Measurements from ENCODE around the gene DNAAF8. TPM values are rescaled to one million over a fixed set of nuclear protein-coding genes. Genes with fewer than 3 reads are reported as not detected.

The DNAAF8 gene
- total and polyA plus RNA-seq, 4 donors = 4.3 to 11.3 (median 5.0) TPM

DNA sequence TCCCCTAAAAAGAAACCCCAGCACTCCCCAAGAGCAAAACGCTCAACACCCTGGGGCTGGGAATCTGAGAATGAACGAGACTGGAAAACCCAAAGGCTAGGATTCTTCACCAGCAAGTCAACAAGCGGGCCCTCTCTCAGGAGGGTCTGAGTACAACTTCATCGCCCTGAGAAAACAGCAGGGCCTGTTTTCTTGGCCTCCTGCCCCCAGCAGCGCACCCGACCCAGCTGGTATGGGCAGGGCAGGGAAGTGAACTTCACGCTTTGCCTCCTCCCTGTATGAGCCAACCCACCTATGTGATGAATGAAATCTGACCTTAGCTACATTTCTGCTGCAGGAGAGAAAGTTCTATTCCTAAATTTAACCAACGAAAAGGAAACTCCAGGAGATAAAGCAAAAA lies 29.8 kb upstream of the DNAAF8 start:
- no peaks in the 10 kb centered on the region for H3K9me3 ChIP-seq (ENCODE audit: control insufficient read depth in 4 of 4, insufficient read depth in 3 of 4, low read length in 3 of 4)
- H3K4me1 ChIP-seq (ENCODE audit: control insufficient read depth in 5 of 5, insufficient read depth in 5 of 5, low read length in 5 of 5) = no peaks in the 10 kb centered on the region
- H3K9ac ChIP-seq (ENCODE audit: insufficient read depth in 1 of 2, low read length in 2 of 2) = no peak overlapping the region
- H3K27ac ChIP-seq (ENCODE audit: low read depth in 1 of 2, low read length in 1 of 2) = no peak overlapping the region
- no peak for ATAC-seq (ENCODE audit: insufficient read depth, low FRiP score)
- peaks cover 9 to 39% (median 13%) of the 10 kb centered on the region in 4 donors for H3K36me3 ChIP-seq (ENCODE audit: control insufficient read depth in 4 of 4, insufficient read depth in 4 of 4, low read length in 4 of 4)
- DNase-seq = no peak
- no peak overlapping the region for H3K4me3 ChIP-seq
- TF ChIP-seq, protein P1, sequence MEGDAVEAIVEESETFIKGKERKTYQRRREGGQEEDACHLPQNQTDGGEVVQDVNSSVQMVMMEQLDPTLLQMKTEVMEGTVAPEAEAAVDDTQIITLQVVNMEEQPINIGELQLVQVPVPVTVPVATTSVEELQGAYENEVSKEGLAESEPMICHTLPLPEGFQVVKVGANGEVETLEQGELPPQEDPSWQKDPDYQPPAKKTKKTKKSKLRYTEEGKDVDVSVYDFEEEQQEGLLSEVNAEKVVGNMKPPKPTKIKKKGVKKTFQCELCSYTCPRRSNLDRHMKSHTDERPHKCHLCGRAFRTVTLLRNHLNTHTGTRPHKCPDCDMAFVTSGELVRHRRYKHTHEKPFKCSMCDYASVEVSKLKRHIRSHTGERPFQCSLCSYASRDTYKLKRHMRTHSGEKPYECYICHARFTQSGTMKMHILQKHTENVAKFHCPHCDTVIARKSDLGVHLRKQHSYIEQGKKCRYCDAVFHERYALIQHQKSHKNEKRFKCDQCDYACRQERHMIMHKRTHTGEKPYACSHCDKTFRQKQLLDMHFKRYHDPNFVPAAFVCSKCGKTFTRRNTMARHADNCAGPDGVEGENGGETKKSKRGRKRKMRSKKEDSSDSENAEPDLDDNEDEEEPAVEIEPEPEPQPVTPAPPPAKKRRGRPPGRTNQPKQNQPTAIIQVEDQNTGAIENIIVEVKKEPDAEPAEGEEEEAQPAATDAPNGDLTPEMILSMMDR (IDR thresholded peaks at IDR 0.05; ENCODE audit: control extremely low read depth, extremely low read depth) = no peak
- no peaks in the 10 kb centered on the region for H3K27me3 ChIP-seq (ENCODE audit: control insufficient read depth in 3 of 3, insufficient read depth in 3 of 3, low read length in 2 of 3)
- WGBS, 2 donors = 85 to 89% methylated on average over 8 of the region's 8 CpGs

DNA sequence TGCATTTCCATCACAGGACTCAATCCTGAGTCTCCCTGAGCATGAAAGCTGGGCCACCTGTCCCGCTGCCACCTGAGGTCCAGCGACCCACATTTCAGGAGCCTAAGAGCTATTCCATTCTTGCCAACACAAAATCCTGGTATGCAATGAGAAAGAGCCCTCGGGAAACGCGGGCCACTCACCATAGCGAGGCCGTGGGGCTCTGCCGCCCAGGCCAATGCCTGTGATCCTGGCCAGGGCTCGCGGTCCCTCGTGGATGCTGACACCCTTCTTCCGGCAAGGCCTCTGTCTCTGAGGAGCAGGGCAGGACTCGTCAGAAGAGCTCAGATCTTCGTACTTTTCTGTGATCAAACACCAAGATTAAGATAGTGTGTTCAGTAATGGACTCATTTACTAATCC lies 29.4 kb upstream of the DNAAF8 start:
- H3K27me3 ChIP-seq (ENCODE audit: control insufficient read depth in 3 of 3, insufficient read depth in 3 of 3, low read length in 2 of 3) = no peaks in the 10 kb centered on the region
- H3K27ac ChIP-seq (ENCODE audit: low read depth in 1 of 2, low read length in 1 of 2) = no peak overlapping the region
- TF ChIP-seq, protein P1 (IDR thresholded peaks at IDR 0.05; ENCODE audit: control extremely low read depth, extremely low read depth) = no peak
- H3K9ac ChIP-seq (ENCODE audit: insufficient read depth in 1 of 2, low read length in 2 of 2) = no peak overlapping the region
- DNase-seq = no peak
- H3K36me3 ChIP-seq (ENCODE audit: control insufficient read depth in 4 of 4, insufficient read depth in 4 of 4, low read length in 4 of 4) = peaks cover 13 to 39% (median 14%) of the 10 kb centered on the region in 4 donors
- no peaks in the 10 kb centered on the region for H3K9me3 ChIP-seq (ENCODE audit: control insufficient read depth in 4 of 4, insufficient read depth in 3 of 4, low read length in 3 of 4)
- ATAC-seq (ENCODE audit: insufficient read depth, low FRiP score) = no peak
- no peak overlapping the region for H3K4me3 ChIP-seq
- WGBS, 2 donors = 96 to 98% methylated on average over 14 of the region's 14 CpGs
- no peaks in the 10 kb centered on the region for H3K4me1 ChIP-seq (ENCODE audit: control insufficient read depth in 5 of 5, insufficient read depth in 5 of 5, low read length in 5 of 5)

DNA sequence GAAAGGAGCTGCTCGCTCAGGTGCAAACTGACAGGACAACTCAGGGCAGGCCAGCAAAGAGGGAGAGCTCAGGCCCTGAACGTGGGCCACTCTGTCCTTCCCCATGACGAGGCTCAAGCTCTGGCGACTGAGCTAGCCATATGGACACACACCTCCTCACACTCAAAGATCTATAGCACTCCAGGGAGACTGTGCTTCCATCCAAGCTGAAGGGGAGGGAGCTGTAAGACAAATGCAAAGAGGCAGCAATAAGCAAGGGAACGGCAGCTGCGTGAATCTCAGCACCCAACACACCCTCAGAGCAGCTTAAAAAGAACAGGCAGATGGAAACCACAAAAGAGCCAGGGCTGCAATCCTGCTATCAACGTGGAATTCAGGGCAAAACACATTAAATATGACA lies 27.5 kb upstream of the DNAAF8 start:
- H3K4me3 ChIP-seq = no peak overlapping the region
- 89 to 93% methylated on average over 7 of the region's 7 CpGs for WGBS, 2 donors
- no peaks in the 10 kb centered on the region for H3K27me3 ChIP-seq (ENCODE audit: control insufficient read depth in 3 of 3, insufficient read depth in 3 of 3, low read length in 2 of 3)
- no peaks in the 10 kb centered on the region for H3K4me1 ChIP-seq (ENCODE audit: control insufficient read depth in 5 of 5, insufficient read depth in 5 of 5, low read length in 5 of 5)
- no peaks in the 10 kb centered on the region for H3K9me3 ChIP-seq (ENCODE audit: control insufficient read depth in 4 of 4, insufficient read depth in 3 of 4, low read length in 3 of 4)
- no peak overlapping the region for H3K9ac ChIP-seq (ENCODE audit: insufficient read depth in 1 of 2, low read length in 2 of 2)
- DNase-seq (no peak), ATAC-seq (ENCODE audit: insufficient read depth, low FRiP score) (no peak)
- H3K36me3 ChIP-seq (ENCODE audit: control insufficient read depth in 4 of 4, insufficient read depth in 4 of 4, low read length in 4 of 4) = peaks cover 5 to 22% (median 10%) of the 10 kb centered on the region in 4 donors
- H3K27ac ChIP-seq (ENCODE audit: low read depth in 1 of 2, low read length in 1 of 2) = no peak overlapping the region
- TF ChIP-seq, protein P1 (IDR thresholded peaks at IDR 0.05; ENCODE audit: control extremely low read depth, extremely low read depth) = no peak

DNA sequence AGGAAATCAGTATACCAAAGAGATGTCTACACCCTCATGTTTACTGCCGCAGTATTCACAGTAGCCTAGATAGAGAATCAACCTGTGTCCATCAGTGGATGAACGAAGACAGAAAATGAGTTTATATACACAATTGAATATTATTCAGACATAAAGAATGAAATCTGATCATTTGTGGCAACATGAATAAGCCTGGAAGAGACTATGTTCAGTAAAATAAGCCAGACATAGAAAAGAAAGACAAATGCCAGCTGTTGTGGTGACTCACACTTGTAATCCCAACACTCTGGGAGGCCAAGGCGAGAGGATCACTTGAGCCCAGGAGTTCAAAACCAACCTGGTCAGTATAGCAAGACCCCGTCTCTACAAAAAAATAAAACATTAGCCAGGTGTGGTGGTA lies 24.9 kb upstream of the DNAAF8 start:
- peaks cover 5 to 18% (median 13%) of the 10 kb centered on the region in 4 donors for H3K36me3 ChIP-seq (ENCODE audit: control insufficient read depth in 4 of 4, insufficient read depth in 4 of 4, low read length in 4 of 4)
- ATAC-seq (ENCODE audit: insufficient read depth, low FRiP score) = no peak

More for the DNA sequence above, 24.9 kb upstream of the DNAAF8 start:
- Histone ChIP-seq H3K27me3 (ENCODE audit: control insufficient read depth in 3 of 3, insufficient read depth in 3 of 3, low read length in 2 of 3) (no peaks in the 10 kb centered on the region), H3K4me3 (no peak overlapping the region), H3K4me1 (ENCODE audit: control insufficient read depth in 5 of 5, insufficient read depth in 5 of 5, low read length in 5 of 5) (no peaks in the 10 kb centered on the region), H3K9ac (ENCODE audit: insufficient read depth in 1 of 2, low read length in 2 of 2) (no peak overlapping the region), H3K9me3 (ENCODE audit: control insufficient read depth in 4 of 4, insufficient read depth in 3 of 4, low read length in 3 of 4) (no peaks in the 10 kb centered on the region), H3K27ac (ENCODE audit: low read depth in 1 of 2, low read length in 1 of 2) (no peak overlapping the region)
- TF ChIP-seq, protein P1 (IDR thresholded peaks at IDR 0.05; ENCODE audit: control extremely low read depth, extremely low read depth) = no peak
- DNase-seq = no peak
- 97 to 99% methylated on average over 4 of the region's 4 CpGs for whole genome bisulfite sequencing, 2 donors

Measured in lung (tissue), 12 donors.